ENCODE data around the gene ADCY4.

Gene ADCY4

GRCh38 chr14:24277606-24278321 lies 57.1 kb downstream of the ADCY4 start:
- ChIA-PET CTCF (interaction anchor here (1.0 to 7.7 kb wide), 6 partner anchors 20 to 154 kb away, joined by 3 to 63 read pairs (median 4); partner anchors contain the start of genes CIDEB, DHRS1, NOP9 and TINF2), POLR2A (no interaction called here)
- DNase-seq (ENCODE audit: low read depth, low spot score), result no peak
- TF ChIP-seq CTCF (IDR thresholded peaks at IDR 0.05; ENCODE audit: insufficient read depth, low read length, missing control alignments), result no peak
- H3K4me3 ChIP-seq (ENCODE audit: low read depth, low read length), result no peak overlapping the region

- ChIA-PET CTCF (interaction anchor here (1.6 to 7.7 kb wide), 4 partner anchors 20 to 155 kb away, joined by 3 to 63 read pairs (median 10); partner anchors contain the start of gene TINF2), POLR2A (no interaction called here)
- DNase-seq (ENCODE audit: low read depth, low spot score), result no peak
- TF ChIP-seq CTCF (IDR thresholded peaks at IDR 0.05; ENCODE audit: insufficient read depth, low read length, missing control alignments), result no peak
- no peak overlapping the region for H3K4me3 ChIP-seq (ENCODE audit: low read depth, low read length)
Observed at GRCh38 chr14:24277071-24277470, 57.8 kb downstream of the ADCY4 start.

- H3K4me3 ChIP-seq (ENCODE audit: low read depth, low read length), result no peak overlapping the region
- DNase-seq (ENCODE audit: low read depth, low spot score), result no peak
- no peak for TF ChIP-seq CTCF (IDR thresholded peaks at IDR 0.05; ENCODE audit: insufficient read depth, low read length, missing control alignments)
- ChIA-PET POLR2A (no interaction called here), CTCF (interaction anchor here (1.5 to 3.7 kb wide), 4 partner anchors 10 to 60 kb away, joined by 4 to 14 read pairs (median 11); partner anchors contain the start of gene CIDEB)
Observed at GRCh38 chr14:24274101-24274543, 60.7 kb downstream of the ADCY4 start.

GRCh38 chr14:24273422-24273998 lies 61.4 kb downstream of the ADCY4 start:
- POLR2A ChIA-PET, result no interaction called here
- CTCF ChIA-PET, result interaction anchor here (1.5 to 6.1 kb wide), 5 partner anchors 10 to 60 kb away, joined by 4 to 57 read pairs (median 13); partner anchors contain the start of genes CIDEB and TGM1
- H3K4me3 ChIP-seq (ENCODE audit: low read depth, low read length), result no peak overlapping the region
- no peak for TF ChIP-seq CTCF (IDR thresholded peaks at IDR 0.05; ENCODE audit: insufficient read depth, low read length, missing control alignments)
- no peak for DNase-seq (ENCODE audit: low read depth, low spot score)

GRCh38 chr14:24272467-24272866 lies 62.4 kb downstream of the ADCY4 start:
- ChIA-PET POLR2A (no interaction called here), CTCF (interaction anchor here (0.9 to 6.1 kb wide), 12 partner anchors 9 to 164 kb away, joined by 3 to 57 read pairs (median 6); partner anchors contain the start of genes DHRS1, IRF9, NOP9 and TGM1)
- no peak for DNase-seq (ENCODE audit: low read depth, low spot score)
- H3K4me3 ChIP-seq (ENCODE audit: low read depth, low read length), result no peak overlapping the region
- no peak for TF ChIP-seq CTCF (IDR thresholded peaks at IDR 0.05; ENCODE audit: insufficient read depth, low read length, missing control alignments)

GRCh38 chr14:24271834-24272263 lies 63.0 kb downstream of the ADCY4 start:
- H3K4me3 ChIP-seq (ENCODE audit: low read depth, low read length), result peak overlapping the region; percentile 98
- ChIA-PET POLR2A (interaction anchor here (0.9 to 2.2 kb wide), 8 partner anchors 8 to 83 kb away, joined by 4 to 27 read pairs (median 4); partner anchors contain the start of genes CHMP4A, CIDEB, DHRS1 and IPO4), CTCF (interaction anchor here (0.7 to 6.1 kb wide), 17 partner anchors 9 to 165 kb away, joined by 3 to 57 read pairs (median 6); partner anchors contain the start of genes DHRS1, IRF9, MDP1 and NOP9)
- no peak for TF ChIP-seq CTCF (IDR thresholded peaks at IDR 0.05; ENCODE audit: insufficient read depth, low read length, missing control alignments)
- no peak for DNase-seq (ENCODE audit: low read depth, low spot score)

Data from AG04449 (cell line).